ENCODE measurements around the gene KIF13A. TPM values are rescaled to one million over a fixed set of nuclear protein-coding genes. Genes with fewer than 3 reads are reported as not detected.
"Not testable (repeated sequence)": the region's sequence is repeated elsewhere in the genome, so short reads cannot be mapped to it uniquely, and the experiment has no call there.

The KIF13A gene
- polyA plus RNA-seq, 5 donors = 36.4 to 54.7 (median 43.5) TPM

DNA sequence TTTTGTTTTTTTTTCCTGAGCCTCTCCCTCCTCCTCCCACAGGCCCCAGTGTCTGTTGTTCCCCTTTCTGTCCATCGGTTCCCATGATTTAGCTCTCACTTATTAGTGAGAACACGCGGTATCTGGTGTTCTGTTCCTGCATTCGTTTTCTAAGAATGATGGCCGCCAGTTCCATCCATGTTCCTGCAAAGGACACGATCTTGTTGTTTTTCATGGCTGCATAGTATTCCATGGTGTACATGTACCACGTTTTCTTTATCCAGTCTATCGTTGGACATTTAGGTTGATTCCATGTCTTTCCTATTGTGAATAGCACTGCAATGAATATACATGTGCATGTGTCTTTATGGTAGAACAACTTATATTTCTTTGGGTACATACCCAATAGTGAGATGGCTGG, 175.1 kb downstream of the KIF13A start:
- no peak for DNase-seq

DNA sequence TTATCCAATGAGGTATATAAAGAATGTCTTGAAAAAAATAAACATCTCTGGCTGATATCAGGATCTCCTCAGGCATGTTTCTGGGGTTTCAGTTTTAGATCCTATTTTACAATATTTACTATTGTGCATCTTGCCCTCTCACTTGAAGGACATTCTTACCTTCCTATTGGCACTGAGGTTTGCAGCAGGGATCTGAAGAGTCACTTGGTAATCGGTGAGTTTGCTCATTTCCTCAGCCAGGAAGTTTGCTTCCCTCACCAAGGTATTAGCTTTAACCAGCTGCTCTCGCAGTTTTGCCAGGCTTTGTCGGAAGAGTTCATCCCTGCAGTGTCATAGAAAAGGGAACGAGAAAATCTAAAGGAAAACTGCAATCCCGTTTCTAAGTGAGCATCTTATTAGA, 178.8 kb downstream of the KIF13A start:
- no peak for DNase-seq

DNA sequence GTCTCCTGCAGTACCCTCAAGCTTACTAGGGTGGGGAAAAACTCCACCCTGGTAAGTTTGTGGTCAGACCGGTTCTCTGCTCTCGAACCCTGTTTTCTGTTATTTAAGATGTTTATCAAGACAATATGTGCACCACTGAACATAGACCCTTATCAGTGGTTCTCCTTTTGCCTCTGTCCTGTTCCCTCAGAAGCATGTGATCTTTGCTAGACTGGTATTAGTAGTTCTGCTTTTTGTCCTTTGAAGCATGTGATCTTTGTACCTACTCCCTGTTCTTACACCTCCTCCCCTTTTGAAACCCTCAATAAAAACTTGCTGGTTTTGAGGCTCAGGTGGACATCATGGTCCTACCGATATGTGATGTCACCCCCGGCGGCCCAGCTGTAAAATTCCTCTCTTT, 180.0 kb downstream of the KIF13A start:
- not testable (repeated sequence) for DNase-seq

DNA sequence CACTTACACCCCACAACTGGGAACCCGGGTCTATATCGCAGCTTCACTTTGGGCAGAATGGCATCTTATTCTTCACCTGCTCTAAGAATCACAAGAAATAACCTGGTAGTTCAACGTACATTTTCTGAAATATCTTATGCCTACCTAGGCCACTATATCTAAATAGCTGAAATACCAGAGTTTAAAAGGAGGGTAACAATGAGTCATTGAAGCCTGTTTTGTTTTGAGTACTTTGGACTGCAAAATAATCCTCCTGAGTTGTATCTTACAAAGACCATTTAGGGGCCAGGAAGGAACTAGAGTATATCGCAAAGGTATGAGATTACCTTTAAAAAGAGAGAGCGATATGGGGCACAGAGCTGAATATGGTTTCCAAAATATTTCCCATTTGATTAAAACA, 184.0 kb downstream of the KIF13A start:
- DNase-seq = no peak

DNA sequence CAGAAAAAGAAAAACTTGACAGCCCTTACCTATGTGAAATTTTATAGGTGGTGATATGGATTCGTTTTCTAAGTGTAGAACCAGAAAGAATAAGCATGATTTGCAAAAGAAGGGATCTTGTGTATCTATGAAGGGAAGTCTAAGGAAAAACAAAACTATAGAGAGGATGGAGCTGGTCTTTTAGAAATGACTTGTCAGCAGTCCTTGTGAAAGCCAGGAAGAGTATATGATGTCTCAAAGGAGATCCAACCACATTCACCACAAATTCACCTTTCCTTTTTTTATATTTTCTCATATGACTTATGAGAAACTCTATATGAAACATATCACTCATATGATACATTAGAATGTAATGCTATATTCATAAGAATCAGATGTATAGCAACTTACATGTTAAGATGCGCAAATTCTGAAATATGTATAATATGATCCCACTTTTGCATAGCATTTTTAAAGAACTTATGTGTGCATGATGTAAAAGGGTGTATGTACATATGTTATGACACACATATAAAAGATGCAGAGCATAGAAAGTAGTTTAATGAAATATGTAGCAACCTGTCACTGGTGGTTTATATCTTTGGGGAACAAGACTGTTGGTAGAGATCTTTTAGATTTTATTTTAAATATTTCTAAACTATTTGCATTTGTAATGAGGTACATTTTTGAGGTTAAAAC, 188.8 kb downstream of the KIF13A start:
- no peak for DNase-seq

DNA sequence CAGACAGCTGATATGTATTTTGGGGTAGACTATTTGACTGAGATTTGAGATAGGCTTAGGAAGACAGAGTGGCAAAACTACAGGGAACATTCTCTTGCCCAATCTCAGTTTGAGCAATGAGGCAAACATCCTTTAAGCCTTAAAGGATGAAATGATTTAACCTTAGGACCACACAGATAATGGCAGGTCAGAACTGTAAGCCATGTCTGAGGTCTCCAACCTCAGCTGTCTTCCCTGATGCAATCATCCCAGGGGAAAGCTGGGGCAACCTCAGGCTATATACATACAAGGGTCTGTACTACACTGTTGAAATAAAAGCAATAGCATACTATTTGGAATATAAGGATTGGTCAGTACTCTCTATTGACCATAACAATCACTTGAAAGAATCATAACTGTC, 196.9 kb downstream of the KIF13A start:
- no peak for DNase-seq

DNA sequence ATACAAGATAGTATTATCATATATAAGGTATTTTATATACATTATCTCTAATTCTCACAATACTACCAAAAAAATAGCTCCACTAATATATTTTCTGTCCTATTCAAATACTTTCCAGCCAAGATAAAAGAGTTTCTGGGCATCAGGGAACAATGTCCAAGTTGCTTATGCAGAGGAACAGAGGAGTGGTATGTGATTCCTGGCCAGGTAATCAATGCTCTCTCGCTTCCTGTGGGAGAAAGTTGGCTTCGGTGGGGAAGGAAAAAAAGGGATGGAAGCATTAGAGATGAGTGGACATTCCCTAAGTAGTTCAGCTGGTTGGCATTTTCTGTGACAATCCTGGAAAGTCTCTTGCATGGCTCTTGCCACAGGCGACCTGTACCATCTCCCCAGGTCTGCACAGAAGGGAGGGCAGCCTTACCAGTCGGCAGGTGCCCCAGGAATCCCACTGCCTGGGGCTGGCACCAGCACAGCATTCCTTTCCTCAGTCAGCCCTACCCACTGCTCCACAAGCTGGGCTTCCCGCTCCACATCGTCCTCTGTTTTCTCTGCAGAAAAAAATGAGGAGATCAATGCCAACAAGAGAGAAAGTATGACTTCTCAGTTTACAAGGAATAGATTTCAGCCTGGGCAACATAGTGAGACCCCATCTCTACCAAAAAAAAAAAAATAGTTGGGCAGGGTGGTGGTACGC, 202.2 kb downstream of the KIF13A start:
- no peak for DNase-seq

DNA sequence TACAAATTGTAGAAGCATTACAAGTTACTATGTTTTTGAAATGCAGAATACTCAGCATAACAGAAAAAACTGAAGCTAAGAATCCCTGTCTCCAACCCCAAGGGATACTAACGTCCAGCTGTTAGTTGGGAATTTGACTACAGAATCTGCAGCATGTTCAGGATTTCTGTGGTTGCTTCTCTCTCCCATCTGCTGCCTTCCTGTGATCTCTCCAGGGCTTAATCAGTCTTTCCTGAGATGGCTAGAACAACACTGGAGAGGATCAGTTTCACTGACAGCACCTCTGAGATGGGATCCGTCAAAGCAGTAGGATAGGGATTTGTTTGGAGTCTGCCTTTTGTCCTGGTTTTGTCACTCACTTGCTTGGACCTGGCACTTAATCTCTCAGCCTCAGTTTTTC, 207.4 kb downstream of the KIF13A start:
- DNase-seq = no peak

DNA sequence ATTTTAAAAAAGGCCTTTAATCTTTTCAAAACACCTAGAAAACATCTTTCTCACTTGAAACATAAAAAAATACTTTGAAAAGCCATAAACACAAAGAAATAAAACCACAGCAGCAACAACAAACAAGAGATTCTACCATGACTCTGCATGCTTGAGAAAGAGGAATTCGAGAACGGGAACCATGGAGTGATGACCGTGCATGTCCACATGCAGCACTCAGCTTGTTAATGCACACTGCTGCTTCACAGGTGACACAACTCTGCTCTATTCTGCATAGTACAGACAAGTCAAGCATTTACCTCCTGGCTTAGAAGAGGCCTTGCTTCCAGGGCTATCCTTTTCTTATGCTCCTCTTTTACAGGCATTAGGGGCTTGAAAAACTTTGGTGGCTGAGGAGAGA, 215.8 kb downstream of the KIF13A start:
- DNase-seq = no peak

DNA sequence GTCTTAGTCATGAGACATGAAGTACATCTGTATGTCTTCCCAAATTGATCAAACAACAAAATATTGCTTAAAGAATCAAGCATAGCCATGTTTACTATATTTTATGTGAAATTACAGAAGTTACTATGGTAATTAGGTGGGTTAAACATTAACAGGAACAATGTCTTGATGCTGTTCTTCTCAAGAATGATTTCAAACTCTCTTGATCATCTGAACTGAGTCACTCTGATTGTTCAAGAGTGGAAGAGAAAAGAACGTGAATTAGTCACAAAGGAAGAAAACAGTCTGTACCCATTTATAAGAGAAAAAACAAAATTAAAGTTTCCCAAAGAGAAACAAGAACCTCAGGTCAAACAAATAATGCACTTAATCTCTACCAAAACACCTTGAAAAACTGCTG, 218.6 kb downstream of the KIF13A start:
- DNase-seq = no peak

DNA sequence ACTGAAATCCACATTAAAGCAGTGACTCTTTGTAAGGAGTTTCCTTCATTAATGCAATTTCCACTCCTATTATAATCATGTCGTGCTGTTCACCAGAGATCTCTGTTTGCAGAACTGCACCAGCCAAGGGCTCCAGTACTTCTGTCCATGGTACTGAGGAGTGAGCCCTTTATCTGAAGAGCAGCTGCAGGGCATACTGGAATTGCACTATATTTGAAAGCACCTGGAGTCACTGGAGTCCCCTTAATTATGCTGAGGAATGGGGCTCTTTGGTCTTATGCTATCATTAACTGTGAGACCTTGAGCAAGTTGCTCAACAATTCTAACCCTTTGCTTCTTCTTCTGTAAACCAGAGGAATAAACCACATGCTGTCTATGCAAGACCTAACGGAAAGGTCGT, 219.0 kb downstream of the KIF13A start:
- peak; percentile 6 to 11 for DNase-seq

DNA sequence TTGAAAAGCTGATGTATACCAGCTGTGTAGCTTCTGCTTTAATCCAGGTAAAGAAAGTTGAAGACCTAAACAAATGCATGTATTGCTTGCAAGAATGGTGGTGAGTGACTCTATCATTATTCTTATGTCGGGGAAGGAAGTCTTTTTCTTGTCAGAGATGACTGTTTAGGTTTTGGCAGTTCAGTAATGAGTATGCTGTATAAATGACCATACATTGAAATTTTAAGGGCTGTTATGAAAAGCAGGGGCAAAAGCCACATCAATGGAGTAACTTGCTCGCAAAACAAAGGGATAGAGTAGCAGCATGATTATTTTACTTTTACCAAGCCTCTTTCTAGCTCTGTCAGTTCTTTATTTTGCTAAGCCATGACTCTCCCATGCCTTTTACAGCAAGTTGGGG, 224.8 kb downstream of the KIF13A start:
- no peak for DNase-seq

DNA sequence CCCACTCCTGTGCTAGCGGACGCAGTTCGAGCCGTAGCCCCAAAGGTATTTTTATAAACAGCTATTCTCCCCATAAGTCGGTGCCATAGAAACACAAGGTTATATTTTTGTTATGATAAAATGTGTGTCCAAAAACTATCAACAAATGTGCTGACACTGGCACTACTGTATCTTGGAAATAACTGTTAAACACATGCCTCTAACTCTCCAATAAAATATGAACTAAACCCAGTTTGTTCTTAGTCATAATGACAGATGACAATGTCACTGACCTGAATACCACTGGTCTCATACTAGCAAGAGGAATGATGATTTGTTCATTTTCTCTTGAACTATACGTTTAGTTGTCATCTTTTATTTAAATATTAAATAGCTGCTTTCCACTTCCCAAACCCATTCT, 229.3 kb downstream of the KIF13A start:
- no peak for DNase-seq

DNA sequence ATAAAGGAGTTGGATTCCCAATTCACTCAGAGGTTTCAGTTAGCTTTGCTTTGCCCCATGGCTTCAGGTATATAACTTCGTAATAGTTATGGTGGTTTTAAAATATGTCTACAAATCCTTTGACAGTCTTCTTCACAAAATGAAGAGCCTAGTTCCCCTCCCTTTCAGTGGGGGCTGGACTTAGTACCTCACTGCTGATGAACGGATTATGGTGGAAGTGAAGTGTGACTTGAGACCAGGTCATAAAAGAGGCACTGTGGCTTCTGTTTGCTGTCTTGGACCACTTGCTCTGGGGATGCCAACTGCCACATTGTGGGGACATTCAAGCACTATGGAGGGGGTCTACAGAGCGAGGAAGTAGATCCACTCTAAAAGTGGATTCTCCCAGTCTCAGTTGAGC, 233.2 kb downstream of the KIF13A start:
- no peak for DNase-seq

DNA sequence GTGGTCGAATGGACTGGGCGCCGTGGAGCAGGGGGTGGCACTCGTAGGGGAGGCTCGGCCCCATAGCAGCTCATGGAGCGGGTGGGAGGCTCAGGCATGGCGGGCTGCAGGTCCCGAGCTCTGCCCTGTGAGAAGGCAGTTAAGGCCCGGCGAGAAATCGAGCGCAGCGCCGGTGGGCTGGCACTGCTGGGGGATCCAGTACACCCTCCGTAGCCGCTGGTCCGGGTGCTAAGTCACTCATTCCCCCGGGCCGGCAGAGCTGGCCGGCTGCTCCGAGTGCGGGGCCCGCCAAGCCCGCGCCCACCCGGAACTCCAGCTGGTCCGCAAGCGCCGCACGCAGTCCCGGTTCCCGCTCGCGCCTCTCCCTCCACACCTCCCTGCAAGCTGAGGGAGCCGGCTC, 242.1 kb downstream of the KIF13A start:
- DNase-seq = not testable (repeated sequence)

DNA sequence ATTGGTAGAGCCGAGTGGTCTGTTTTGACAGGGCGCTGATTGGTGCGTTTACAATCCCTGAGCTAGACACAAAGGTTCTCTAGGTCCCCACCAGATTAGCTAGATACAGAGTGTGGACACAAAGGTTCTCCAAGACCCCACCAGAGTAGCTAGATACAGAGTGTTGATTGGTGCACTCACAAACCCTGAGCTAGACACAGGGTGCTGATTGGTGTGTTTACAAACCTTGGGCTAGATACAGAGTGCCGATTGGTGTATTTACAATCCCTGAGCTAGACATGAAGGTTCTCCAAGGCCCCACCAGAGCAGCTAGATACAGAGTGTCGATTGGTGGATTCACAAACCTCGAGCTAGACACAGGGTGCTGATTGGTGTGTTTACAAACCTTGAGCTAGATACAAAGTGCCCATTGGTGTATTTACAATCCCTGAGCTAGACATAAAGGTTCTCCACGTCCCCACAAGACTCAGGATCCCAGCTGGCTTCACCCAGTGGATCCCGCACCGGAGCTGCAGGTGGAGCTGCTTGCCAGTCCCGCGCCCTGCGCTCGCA, 242.6 kb downstream of the KIF13A start:
- DNase-seq = not testable (repeated sequence)

DNA sequence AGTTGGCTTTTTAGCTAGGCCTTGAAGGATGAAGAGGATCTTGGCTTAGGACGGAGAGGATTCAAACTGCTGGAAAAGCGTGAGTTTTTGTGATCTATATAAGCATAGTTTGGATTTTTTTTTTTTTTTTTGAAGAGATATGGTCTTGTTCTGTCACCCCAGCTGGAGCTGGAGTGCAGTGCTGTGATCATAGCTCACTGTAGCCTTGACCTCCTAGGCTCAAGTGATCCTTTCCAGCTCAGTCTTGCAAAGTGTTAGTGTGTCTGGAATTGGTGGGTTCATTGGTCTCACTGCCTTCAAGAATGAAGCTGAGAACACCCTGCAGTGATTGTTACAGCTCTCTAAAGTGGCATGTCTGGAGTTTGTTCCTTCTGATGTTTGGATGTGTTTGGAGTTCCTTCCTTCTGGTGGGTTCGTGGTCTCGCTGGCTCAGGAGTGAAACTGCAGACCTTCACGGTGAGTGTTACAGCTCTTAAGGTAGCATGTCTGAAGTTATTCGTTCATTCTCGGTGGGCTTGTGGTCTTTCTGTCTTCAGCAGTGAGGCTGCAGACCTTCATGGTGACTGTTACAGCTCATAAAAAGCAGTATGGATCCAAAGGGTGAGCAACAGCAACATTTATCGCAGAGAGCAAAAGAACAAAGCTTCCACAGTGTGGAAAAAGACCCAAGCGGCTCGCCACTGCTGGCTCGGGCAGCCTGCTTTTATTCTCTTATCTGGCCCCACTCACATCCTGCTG, 243.2 kb downstream of the KIF13A start:
- no peak for DNase-seq

DNA sequence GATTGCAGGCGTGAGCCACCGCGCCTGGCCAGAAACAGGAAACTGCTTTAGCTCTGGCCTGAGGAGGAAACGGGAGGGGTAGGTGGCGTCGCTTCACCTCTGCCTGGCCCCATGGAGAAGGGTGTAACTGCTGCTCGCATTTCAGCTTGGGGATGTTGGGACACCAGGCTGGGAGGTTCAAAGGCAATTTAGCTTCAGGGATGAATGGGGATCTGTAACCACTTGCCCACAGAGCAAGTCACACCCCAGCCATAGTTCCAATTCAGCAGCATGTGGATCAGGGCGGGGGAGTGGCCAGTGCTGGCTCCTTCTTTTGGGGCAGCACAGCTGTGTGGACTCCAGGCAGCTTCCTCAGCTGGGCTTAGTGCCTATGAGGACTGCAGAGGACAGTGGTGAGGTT, 245.9 kb downstream of the KIF13A start:
- DNase-seq = no peak

DNA sequence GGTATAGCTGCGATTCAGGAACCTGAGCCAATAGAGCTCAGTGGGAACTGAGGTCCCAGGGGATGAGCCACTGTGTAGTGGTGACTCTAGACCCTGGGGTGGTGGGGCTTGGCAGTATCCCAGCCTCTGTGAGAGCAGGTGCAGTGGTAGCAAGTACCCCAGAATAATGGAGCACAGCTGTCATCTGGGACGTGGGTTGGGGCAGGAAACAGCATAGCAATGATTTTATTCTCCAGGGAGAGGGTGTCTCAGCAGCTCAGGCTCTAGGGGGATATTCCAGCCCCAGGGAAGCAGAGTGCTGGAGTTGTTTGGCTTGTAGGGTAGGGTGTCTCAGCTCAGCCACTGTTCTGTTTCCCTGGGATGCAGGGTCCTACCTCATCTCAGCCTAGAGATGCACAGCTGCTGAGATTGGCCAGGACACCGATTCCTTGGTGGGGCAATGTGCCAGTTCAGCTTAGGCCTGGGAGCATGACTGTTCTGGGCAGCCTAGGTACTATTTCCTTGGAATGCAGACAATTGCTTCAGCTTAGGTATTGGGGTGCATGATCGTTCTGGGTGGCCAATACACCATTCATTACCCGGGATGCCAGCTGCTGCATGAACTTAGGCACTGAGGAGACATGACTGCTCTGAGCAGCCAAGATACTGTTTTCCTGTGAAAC, 246.7 kb downstream of the KIF13A start:
- DNase-seq = no peak

DNA sequence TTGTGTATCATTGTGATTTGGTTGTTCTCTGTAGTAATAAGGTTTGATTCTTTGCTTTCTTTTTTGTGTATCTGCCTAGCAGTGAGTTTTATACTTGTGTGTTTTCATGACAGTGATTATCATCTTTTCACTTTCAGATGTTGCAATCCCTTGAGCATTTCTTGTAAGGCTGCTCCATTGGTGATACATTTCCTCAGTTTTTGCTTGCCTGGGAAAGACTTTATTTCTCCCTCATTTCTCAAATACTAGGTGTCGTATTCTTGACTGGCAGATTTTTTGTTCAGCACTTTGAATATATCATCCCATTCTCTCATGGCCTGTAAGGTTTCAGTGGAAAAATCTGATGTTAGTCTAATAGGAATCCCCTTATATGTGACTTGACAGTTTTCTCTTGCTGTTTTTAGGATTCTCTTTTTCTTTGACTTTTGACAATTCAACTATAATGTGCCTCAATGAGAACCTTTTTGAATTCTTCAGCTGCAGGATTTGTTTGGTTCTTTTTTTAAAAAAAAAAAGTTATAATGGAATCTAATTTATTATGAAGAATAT, 249.7 kb downstream of the KIF13A start:
- no peak for DNase-seq

DNA sequence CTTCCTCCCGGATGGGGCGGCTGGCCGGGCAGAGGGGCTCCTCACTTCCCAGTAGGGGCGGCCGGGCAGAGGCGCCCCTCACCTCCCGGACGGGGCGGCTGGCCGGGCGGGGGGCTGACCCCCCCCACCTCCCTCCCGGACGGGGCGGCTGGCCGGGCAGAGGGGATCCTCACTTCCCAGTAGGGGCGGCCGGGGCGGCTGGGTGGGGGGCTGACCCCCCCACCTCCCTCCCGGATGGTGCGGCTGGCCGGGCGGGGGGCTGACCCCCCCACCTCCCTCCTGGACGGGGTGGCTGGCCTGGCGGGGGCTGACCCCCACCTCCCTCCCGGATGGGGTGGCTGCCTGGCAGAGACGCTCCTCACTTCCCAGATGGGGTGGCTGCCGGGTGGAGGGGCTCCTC, 252.1 kb downstream of the KIF13A start:
- not testable (repeated sequence) for DNase-seq

Measured in right lung (tissue), 5 donors.